T47D (cell line): ENCODE results near the gene IL19.
"Not testable (repeated sequence)": the region's sequence is repeated elsewhere in the genome, so short reads cannot be mapped to it uniquely, and the experiment has no call there.

Experiments used
- DNase-seq, 2 experiments: peaks; one replicate each; pipeline versions ENCODE4 v3.0.0 to v3.0.0-alpha.2; 2011 to 2012; ENCODE audit warnings: low read depth in 1 of 2, low spot score in 1 of 2
- JUND ChIP-seq: IDR thresholded peaks from 2 replicates; pipeline ENCODE4 v1.6.1; 2012; ENCODE audit warnings: low read depth
- in situ Hi-C: cut with HindIII; loops from 2 replicates; pipeline ENCODE4 v1.10.0; 2016; ENCODE audit warnings: low sequenced_read_pairs, low pct_unique_long_range_greater_than_20kb

Gene IL19

DNA sequence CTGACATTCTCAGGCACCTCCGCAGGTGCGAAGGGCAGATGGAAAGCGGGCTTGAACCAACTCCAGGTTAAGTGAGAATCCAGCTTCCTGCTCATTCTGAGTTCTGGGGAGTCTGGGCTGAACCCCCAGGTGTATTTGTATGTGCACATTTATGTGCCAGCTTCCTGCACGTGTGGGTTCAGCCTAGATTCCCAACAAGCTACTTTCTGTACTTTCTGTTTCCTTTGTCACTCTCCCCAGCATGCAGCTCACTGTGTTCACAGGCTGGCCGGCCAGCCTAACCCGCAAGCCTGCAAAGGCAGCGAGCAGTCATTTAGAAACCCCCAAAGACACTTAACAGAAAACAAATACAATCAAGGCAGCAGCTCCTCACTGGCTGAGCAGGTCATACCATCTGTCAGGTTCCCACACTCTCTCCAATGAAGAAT lies 1.3 kb upstream of the IL19 start:
- no peak for DNase-seq
- TF ChIP-seq JUND = no peak
- in situ Hi-C loops = no loop called here

DNA sequence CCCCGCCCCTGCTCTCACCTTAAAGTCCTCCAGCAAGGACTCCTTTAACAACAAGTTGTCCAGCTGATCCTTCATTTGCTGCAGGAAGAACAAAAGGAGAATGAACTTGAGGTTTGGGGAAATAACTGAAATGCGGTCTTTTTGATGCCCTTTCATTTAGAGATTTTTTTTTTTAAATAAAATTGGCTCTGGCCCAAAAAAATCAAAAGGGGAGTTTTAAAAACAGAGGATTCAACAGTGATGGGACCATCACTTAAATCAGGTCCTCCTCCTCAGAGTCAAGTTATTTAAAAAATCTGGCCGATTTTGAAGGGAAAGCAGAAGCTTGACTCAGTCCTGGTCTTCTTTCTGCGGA lies 742 bp downstream of the IL19 start:
- in situ Hi-C loops = no loop called here
- DNase-seq = no peak
- TF ChIP-seq JUND = no peak

DNA sequence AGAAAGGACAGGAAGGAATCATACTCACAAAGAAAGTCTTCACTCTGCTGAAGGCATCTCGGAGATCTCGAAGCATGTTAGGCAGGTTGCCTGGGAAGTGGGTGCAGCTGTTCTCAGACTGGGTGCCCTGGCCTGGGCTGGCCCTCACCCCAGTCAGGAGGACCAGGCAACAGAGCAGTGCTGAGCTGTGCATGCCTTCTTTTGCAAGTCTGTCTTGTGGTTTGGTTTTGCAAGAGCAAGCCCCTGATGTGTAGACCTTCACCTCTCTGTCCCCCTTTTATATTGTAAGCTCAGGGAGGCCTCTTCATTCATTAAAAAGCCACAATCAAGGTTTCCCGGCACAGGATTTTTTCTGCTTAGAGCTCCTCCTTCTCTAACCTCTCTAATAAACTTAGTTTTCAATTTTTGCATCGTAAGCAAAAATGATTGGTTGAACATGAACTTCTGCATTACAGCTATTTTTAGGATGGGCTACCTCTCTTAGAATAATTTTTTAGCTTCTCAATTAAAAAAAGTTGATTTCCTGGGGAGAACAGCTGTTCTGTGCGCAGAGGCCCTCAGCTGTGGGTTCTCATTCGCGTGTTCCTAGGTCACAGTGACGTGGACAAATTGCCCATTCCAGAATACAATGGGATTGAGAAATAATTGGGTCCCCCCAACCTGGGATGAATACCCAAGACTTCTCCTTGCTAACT lies 1.8 kb downstream of the IL19 start, which contains the start of gene IL10:
Gene IL10, minus strand, starts transcription at position 252 of the 695 bp plus-strand sequence. Its CDS starts 59 bp downstream, at position 193.
- no peak for TF ChIP-seq JUND
- in situ Hi-C loops = no loop called here
- no peak for DNase-seq

DNA sequence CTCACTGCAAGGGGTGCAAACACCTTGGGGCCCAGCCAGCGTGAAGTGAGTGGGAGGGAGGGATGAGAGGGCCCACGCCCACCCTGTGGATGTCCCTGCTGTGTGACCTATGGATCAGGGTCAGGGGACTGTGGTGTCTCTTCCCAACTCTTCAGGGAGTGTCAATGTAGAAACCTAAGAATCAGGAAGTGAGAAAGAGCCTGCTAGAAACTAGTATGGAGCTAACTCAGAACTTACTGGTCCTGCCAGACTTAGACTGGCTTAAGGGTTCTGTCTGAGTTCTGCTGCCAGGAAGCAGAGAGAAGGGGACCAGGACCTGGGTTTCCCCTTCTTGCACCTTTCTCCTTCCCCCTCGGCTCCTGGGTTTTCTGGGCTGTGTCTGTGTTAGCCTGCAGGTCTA lies 3.5 kb downstream of the IL19 start:
- no peak for DNase-seq
- TF ChIP-seq JUND = no peak
- in situ Hi-C loops = no loop called here

DNA sequence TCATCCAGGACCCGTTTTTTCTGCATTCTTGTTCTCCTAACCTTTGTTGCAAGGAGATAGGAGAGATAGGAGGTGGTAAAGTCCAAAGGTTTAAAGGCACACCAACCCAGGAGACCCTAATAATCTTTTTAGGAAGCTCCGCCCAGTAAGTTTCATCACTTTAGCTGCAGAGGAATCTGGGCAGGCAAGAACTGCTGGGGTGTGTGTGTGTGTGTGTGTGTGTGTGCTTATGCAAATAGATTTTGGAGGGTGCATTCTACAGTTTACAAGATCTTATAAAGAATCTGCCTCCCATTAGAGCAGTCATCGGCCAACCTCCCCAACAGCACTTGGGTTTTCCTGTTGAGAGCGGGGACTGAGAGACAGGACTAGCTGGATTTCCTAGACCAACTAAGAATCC lies 5.7 kb downstream of the IL19 start:
- in situ Hi-C loops = no loop called here
- DNase-seq = peak in 1 of 2 experiments; percentile 85
- no peak for TF ChIP-seq JUND

DNA sequence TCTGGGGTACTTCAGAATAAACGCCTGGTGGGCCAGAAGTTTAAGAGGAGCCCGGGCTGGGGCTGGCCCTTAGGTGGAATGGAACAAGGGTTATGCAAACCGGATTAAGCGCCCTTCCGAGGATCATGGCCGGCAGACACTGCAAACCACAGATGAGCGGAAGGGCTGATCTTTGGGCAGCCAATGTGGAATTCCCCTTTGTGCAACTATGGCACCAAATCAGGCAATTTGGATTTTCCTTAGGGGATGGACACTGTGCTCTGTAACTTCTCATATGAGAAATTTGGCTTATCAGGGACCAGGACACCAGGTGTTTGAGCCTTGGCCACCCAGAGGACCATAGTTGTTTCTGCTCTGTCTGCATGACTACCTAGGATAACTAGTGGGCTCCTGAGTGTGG lies 7.5 kb downstream of the IL19 start:
- no peak for DNase-seq
- no peak for TF ChIP-seq JUND
- in situ Hi-C loops = no loop called here

DNA sequence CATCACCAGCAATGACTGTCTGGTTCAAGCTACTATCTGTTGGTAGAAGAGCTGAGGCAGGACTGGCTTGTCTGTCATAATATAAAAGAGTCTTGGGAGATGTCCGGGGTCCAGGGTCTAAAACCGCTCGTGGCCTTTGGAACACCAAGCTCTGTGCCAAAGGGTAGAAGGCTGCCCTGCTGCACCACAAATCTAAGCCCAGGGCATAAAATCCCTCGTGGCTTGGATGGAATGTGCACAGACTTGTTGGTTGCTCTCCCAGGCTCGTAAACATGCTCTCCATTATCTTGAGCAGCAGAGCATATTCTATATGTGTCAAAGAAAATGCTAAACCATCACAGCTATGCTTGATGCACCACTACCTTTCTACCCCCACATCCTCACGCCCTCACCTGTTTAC lies 8.3 kb downstream of the IL19 start:
- in situ Hi-C loops = not testable (repeated sequence)
- DNase-seq = peak in 1 of 2 experiments; percentile 83

DNA sequence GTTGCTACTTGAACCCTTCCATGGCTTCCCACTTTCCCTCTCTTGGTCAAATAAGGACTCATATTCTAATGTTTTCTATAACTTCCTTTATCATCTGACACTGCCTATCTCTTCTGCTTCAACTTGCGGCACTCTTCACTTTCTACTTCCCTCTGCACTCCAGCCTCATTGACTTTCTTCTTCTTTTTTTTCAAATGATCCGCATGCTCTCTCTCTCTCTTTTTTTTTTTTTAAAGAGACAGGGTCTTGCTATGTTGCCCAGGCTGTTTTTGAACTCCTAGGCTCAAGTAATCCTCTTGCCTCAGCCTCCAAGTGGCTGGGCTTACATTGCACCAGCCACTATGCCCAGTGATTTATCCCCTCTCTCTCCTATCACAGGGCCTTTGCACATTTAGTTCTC lies 9.1 kb downstream of the IL19 start:
- TF ChIP-seq JUND = no peak
- in situ Hi-C loops = no loop called here
- no peak for DNase-seq

DNA sequence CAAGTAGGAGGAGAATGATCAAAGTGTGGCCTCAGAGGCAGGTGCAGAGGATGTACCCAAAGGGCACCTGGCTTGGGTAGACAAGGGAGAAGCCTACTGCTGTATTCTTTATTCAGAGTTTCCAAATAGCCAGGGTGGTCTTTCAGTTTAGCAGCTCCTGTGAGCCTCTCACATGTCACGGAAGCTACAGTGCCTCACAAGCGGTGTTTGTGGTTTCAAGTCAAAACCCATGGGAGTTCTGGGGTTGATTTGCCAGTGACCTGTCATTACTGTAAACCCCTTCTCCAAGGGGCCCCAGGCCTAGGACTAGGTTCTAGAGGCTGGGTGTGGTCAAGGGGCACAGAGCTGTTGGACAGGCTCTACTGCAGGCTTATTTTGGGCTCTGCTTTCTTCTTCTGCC lies 11.9 kb downstream of the IL19 start:
- no peak for DNase-seq
- no peak for TF ChIP-seq JUND
- in situ Hi-C loops = no loop called here

DNA sequence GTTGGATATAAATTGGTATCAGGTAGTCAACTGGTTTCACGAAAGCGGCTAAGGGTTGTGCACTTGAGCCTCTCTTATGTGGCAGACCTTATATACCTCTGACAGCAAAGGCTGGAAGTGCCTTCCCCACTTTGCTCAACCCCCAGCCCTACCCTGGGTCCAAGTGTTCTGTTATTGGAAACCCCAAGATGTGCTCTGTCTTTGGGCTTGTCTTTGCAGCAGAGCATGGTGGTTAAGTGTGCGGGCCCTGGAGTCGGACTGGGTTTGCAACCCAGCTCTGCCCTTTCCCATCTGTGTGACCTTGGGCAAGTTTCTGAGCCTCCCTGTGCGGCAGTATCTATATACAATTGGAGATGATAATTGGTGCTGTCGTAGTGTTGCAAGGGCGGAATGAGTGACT lies 12.9 kb downstream of the IL19 start:
- in situ Hi-C loops = no loop called here
- TF ChIP-seq JUND = no peak
- DNase-seq = no peak

DNA sequence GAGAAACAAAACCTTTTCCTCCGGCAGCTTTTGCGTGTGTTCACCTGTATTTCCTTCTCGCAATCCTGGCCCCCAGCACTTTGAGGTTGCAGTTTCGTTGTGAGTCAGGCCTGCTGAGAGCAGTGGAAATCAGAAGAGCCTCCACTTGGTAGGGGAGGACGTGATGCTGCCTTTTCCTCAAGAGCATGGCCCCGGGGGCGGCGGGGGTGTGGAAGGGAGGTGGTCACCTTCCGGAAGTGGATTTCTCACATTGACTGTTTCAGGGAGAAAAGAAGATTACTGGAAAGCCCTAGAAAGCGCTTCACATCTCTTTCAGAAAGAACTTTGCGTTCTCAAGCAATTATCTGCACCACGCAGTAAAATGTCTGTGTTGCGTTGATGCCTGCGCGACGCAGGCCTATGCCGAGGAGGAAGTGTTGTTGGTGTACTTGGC lies 13.9 kb downstream of the IL19 start:
- TF ChIP-seq JUND = no peak
- in situ Hi-C loops = no loop called here
- no peak for DNase-seq

DNA sequence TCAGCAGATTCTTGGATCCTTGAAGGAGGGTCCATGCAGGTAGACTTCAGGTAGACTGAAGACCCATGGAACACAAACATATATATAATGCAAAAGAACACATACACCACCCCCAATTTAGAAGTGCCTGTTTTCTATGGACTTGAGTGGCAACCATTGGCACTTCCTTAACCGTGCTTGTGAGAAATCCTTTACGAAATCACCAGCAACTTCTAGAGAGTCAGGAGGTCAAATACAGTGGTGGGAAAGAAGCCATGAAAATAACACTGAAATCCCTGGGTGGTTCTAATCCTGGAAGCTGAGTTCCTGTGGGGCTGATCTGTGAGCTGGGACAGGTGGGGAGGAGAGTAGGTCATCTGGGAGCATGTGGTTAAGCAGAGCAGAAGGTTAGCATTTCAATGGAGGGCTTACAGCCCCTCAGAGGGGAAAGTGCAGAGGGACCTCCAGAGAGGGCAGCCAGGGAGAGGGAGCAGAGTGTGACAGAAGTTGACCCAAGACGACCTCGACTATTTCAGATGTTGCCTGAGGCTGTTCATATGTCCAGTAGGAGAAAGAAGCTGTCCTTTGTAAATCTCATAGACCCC lies 14.7 kb downstream of the IL19 start:
- DNase-seq = no peak
- in situ Hi-C loops = no loop called here
- TF ChIP-seq JUND = no peak

DNA sequence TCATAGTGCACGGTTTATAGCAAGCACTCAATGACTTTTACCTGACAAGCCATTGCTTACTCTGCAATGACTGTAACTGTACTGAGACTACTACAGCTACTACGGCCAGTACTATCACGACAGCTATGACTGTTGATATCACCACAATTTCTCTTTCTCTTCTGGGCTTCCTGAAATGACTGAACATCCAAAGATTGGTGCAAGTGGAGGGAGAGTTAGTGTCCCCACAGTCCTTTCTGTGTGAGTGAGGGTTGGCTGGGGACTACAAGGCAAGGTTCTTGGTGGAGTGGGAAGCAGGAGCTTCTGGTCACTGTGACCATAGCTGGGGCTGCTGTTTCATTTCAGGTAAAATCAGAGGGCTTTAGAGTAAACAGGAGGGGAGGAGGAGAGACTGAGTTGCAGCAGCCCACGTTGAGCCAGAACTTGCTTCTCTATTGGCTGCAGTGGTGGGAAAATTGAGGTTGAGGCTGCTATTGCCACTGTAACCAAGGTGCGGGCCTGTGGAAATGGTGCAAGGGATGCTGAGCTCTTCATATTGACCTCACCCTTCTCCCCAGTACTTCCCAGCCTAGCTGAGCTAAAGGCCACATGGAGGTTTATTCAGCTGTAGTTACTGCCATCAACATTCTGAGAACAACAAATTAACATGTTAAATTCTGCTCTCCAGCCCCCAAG lies 15.8 kb downstream of the IL19 start:
- TF ChIP-seq JUND = no peak
- in situ Hi-C loops = no loop called here
- no peak for DNase-seq
